Measurements from ENCODE around the gene HSD17B14. TPM values are rescaled to one million over a fixed set of nuclear protein-coding genes. Genes with fewer than 3 reads are reported as not detected.

The HSD17B14 gene
- total RNA-seq, 6 donors from 2014 or later = 13.8 to 65.0 (median 28.5) TPM

Small RNAs within 50 kb of the gene (small RNA-seq; reads per million reads assigned to genes)
- 0 reads per million in 4 donors for gene RNU6-317P

Other genes starting within 250 kb of the HSD17B14 start
- under 1 TPM in 1 of 6 donors, not detected in 5; 0.27 TPM for gene SPACA4, start 229.7 kb downstream of the HSD17B14 start, total RNA-seq
- 10 to 100 TPM; 24.0 to 87.3 (median 43.3) TPM for gene FAM83E, start 221.4 kb downstream of the HSD17B14 start, total RNA-seq
- gene RPL18, start 217.3 kb downstream of the HSD17B14 start, total RNA-seq = 1,000 to 10,000 TPM in 5 of 6 donors, 100 to 1,000 TPM in 1; 950 to 1,930 (median 1,443) TPM
- gene SPHK2, start 217.0 kb downstream of the HSD17B14 start, total RNA-seq = 10 to 100 TPM in 5 of 6 donors, 1 to 10 TPM in 1; 9.1 to 50.3 (median 26.8) TPM
- 10 to 100 TPM in 3 of 6 donors, 1 to 10 TPM in 3; 5.2 to 25.4 (median 10.0) TPM for gene DBP, start 199.1 kb downstream of the HSD17B14 start, total RNA-seq
- gene CA11, start 190.3 kb downstream of the HSD17B14 start, total RNA-seq = 1 to 10 TPM; 2.1 to 8.1 (median 5.3) TPM
- 1 to 10 TPM in 3 of 6 donors, under 1 TPM in 2, not detected in 1; 0.57 to 3.1 (median 1.0) TPM for gene NTN5, start 163.5 kb downstream of the HSD17B14 start, total RNA-seq
- 1 to 10 TPM in 3 of 6 donors, under 1 TPM in 2, not detected in 1; 0.15 to 4.7 (median 1.9) TPM for gene FUT2, start 140.5 kb downstream of the HSD17B14 start, total RNA-seq
- 1 to 10 TPM in 5 of 6 donors, not detected in 1; 1.1 to 3.1 (median 1.3) TPM for gene MAMSTR, start 116.8 kb downstream of the HSD17B14 start, total RNA-seq
- 10 to 100 TPM; 14.7 to 74.4 (median 26.3) TPM for gene RASIP1, start 95.9 kb downstream of the HSD17B14 start, total RNA-seq
- gene IZUMO1, start 89.6 kb downstream of the HSD17B14 start, total RNA-seq = 1 to 10 TPM in 5 of 6 donors, not detected in 1; 1.4 to 4.2 (median 2.5) TPM
- gene FUT1, start 83.8 kb downstream of the HSD17B14 start, total RNA-seq = 10 to 100 TPM in 3 of 6 donors, 1 to 10 TPM in 3; 7.2 to 17.4 (median 10.1) TPM
- gene FGF21, start 81.0 kb downstream of the HSD17B14 start, total RNA-seq = not detected
- gene BCAT2, start 25.5 kb downstream of the HSD17B14 start, total RNA-seq = 100 to 1,000 TPM in 1 of 6 donors, 10 to 100 TPM in 5; 50.7 to 221 (median 81.2) TPM
- gene PLEKHA4, start 32.1 kb upstream of the HSD17B14 start, total RNA-seq = 10 to 100 TPM in 5 of 6 donors, 1 to 10 TPM in 1; 6.3 to 34.9 (median 21.2) TPM
- gene PPP1R15A, start 35.9 kb upstream of the HSD17B14 start, total RNA-seq = 100 to 1,000 TPM in 5 of 6 donors, 10 to 100 TPM in 1; 96.2 to 194 (median 114) TPM
- gene TULP2, start 62.3 kb upstream of the HSD17B14 start, total RNA-seq = 1 to 10 TPM in 1 of 6 donors, under 1 TPM in 2, not detected in 3; 0.30 to 4.9 (median 0.86) TPM
- 100 to 1,000 TPM; 278 to 463 (median 341) TPM for gene NUCB1, start 63.8 kb upstream of the HSD17B14 start, total RNA-seq
- gene DHDH, start 97.2 kb upstream of the HSD17B14 start, total RNA-seq = 1 to 10 TPM; 1.9 to 6.3 (median 2.8) TPM
- gene BAX, start 118.4 kb upstream of the HSD17B14 start, total RNA-seq = 100 to 1,000 TPM in 4 of 6 donors, 10 to 100 TPM in 2; 68.1 to 143 (median 112) TPM
- gene FTL, start 128.8 kb upstream of the HSD17B14 start, total RNA-seq = over 10,000 TPM in 3 of 6 donors, 1,000 to 10,000 TPM in 3; 5,928 to 23,282 (median 11,982) TPM
- gene GYS1, start 156.8 kb upstream of the HSD17B14 start, total RNA-seq = 10 to 100 TPM; 26.4 to 79.6 (median 35.6) TPM
- 100 to 1,000 TPM in 2 of 6 donors, 10 to 100 TPM in 4; 45.7 to 105 (median 70.6) TPM for gene RUVBL2, start 157.4 kb upstream of the HSD17B14 start, total RNA-seq
- gene LHB, start 180.6 kb upstream of the HSD17B14 start, total RNA-seq = under 1 TPM in 1 of 6 donors, not detected in 5; 0.77 TPM
- not detected for gene CGB3, start 187.8 kb upstream of the HSD17B14 start, total RNA-seq
- not detected for gene CGB2, start 195.4 kb upstream of the HSD17B14 start, total RNA-seq
- not detected for gene CGB1, start 200.4 kb upstream of the HSD17B14 start, total RNA-seq
- not detected for gene CGB5, start 207.4 kb upstream of the HSD17B14 start, total RNA-seq
- gene CGB8, start 212.6 kb upstream of the HSD17B14 start, total RNA-seq = not detected
- gene CGB7, start 221.3 kb upstream of the HSD17B14 start, total RNA-seq = 1 to 10 TPM in 1 of 6 donors, under 1 TPM in 5; 0.22 to 5.2 (median 0.55) TPM
- 10 to 100 TPM in 1 of 6 donors, 1 to 10 TPM in 5; 1.2 to 10.5 (median 4.9) TPM for gene NTF4, start 228.3 kb upstream of the HSD17B14 start, total RNA-seq
- gene KCNA7, start 236.2 kb upstream of the HSD17B14 start, total RNA-seq = not detected
- gene SNRNP70, start 249.0 kb upstream of the HSD17B14 start, total RNA-seq = 1,000 to 10,000 TPM in 1 of 6 donors, 100 to 1,000 TPM in 5; 147 to 1,500 (median 176) TPM

All from upper lobe of left lung (tissue), 6 donors.